Psoas muscle (tissue), 8 donors: ENCODE measurements around the gene KCNT1. TPM values are rescaled to one million over a fixed set of nuclear protein-coding genes. Genes with fewer than 3 reads are reported as not detected.

Experiments
- ATAC-seq, 4 donors: fragments of 200-7000 bp; cut with Tn5 transposase; one replicate each; pipeline ENCODE4 v1.9.1; 2020; ENCODE audit warnings: moderate library complexity in 3 of 4, mild to moderate bottlenecking in 2 of 4
- DNase-seq, 2 donors: peaks; one replicate each; pipeline ENCODE4 v3.0.0-alpha.2; 2020
- H3K27ac ChIP-seq: fragments of 200-600 bp; one replicate; pipeline ENCODE4 v1.8.0; 2022
- H3K27me3 ChIP-seq, 3 donors: fragments of 200-600 bp in 1 of 3; one replicate each; pipeline versions ENCODE4 v1.6.1 to v1.8.0; 2013 to 2022; ENCODE audit warnings: low read length in 2 of 3, mild to moderate bottlenecking in 2 of 3, moderate library complexity in 1 of 3; ENCODE audit not compliant: insufficient read depth in 3 of 3
- H3K36me3 ChIP-seq, 2 donors: fragments of 200-600 bp in 1 of 2; one replicate each; pipeline versions ENCODE4 v1.6.1 to v1.8.0; 2013 to 2022; ENCODE audit warnings: low read depth in 1 of 2, mild to moderate bottlenecking in 1 of 2, moderate library complexity in 1 of 2; ENCODE audit not compliant: insufficient read depth in 1 of 2
- H3K4me1 ChIP-seq: fragments of 200-600 bp; one replicate; pipeline ENCODE4 v1.8.0; 2022
- H3K4me3 ChIP-seq: fragments of 200-600 bp; one replicate; pipeline ENCODE4 v1.8.0; 2022; ENCODE audit warnings: mild to moderate bottlenecking
- H3K9me3 ChIP-seq: fragments of 200-600 bp; one replicate; pipeline ENCODE4 v1.8.0; 2022
- WGBS, 3 donors: extraction: QIAGEN DNeasy Blood & Tissue Kit; methylation state at CpG; one replicate each; pipeline versions ENCODE4 v1.1.6 to v1.1.7; 2013; 5-methylcytosine and 5-hydroxymethylcytosine counted together
- intact Hi-C, 2 donors: fragments of 100-400 bp; cut with DNase I; formaldehyde crosslinking; loops; one replicate each; pipeline versions ENCODE4 v1.11.0 to v1.14.2; 2022
- polyA plus RNA-seq, 3 donors: library from polyadenylated mRNA; stranded (reverse); fragments of 200-250 nt; gene quantifications; one replicate each; pipeline ENCODE4 v1.2.3, GENCODE V29; 2013
- total RNA-seq, 4 donors: library from RNA; stranded (reverse); fragmentation: NEBNext Ultra II Directional in 2 of 4; extraction: Animal tissue kit (Norgen Biotek cat#: 25700) in 2 of 4; gene quantifications; one replicate each; pipeline versions ENCODE4 v1.2.1 to v1.2.4, GENCODE V29; 2021 to 2023
- TF ChIP-seq, protein P1 (sequence below): fragments of 200-600 bp; IDR thresholded peaks from one replicate; pipeline ENCODE4 v1.8.0; 2022; ENCODE audit warnings: antibody characterized with exemption
- donor health status: healthy with polysubstance abuse.
- donor health status: DM: no; HTN: no; CAD: no; lungs with moderate emphysema.
- donor health status: Bipolar disorder and iron deficiency.
- donor health status: healthy.
- donor health status: DM: yes; HTN: yes; CAD: no.
- donor health status: DM: no; HTN: no; CAD: no.
- donor health status: DM: no; HTN: no; CAD: no.
- donor health status: DM: yes; HTN: yes; CAD: no.

Gene KCNT1
- total and polyA plus RNA-seq, 7 donors: 1.1 to 15.0 (median 10.3) TPM

DNA sequence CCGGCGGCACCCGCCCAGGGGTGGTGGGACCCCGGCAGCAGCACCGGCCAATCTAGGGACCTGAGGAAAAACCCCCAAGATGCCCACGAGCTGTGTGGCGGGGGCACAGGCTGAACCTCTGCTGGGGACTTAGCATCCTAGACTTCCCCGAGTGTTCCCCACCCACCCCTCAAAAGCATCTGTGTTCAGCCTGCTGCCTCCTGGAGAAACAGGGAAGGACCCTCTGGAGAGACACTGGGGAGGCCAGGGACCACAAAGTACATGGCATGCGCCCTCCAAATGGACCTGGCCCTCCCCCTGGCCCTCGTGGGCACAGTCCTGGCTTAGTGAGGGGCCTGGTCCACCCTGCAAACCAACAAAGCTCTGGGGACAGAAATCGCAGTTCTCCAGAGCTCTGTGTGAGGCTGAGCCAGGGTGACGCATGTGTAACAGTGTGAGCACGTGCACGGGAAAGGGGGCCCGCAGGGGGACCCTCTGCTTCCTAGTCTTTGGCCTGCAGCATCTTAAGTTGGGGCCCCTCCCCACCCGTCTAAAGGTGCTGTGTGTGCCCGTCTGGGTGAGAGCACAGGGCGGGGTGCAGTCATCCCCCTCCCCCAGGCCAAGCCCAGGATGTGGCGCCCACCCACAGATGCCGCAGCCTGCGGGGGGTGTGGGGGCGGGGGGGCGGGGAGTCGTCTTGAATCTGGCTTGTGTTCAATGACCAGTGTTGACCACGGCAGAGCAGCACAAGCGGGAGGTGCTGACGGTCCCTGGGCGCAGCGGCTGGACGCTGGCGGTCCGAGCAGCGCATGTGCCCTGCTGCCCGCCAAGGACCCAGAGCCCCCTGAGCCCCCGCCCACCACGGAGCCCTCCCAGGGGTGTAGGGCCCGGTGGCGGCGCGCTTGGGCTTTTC, 672 bp upstream of the KCNT1 start:
- ATAC-seq: no peak
- TF ChIP-seq, protein P1, sequence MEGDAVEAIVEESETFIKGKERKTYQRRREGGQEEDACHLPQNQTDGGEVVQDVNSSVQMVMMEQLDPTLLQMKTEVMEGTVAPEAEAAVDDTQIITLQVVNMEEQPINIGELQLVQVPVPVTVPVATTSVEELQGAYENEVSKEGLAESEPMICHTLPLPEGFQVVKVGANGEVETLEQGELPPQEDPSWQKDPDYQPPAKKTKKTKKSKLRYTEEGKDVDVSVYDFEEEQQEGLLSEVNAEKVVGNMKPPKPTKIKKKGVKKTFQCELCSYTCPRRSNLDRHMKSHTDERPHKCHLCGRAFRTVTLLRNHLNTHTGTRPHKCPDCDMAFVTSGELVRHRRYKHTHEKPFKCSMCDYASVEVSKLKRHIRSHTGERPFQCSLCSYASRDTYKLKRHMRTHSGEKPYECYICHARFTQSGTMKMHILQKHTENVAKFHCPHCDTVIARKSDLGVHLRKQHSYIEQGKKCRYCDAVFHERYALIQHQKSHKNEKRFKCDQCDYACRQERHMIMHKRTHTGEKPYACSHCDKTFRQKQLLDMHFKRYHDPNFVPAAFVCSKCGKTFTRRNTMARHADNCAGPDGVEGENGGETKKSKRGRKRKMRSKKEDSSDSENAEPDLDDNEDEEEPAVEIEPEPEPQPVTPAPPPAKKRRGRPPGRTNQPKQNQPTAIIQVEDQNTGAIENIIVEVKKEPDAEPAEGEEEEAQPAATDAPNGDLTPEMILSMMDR: no peak

DNA sequence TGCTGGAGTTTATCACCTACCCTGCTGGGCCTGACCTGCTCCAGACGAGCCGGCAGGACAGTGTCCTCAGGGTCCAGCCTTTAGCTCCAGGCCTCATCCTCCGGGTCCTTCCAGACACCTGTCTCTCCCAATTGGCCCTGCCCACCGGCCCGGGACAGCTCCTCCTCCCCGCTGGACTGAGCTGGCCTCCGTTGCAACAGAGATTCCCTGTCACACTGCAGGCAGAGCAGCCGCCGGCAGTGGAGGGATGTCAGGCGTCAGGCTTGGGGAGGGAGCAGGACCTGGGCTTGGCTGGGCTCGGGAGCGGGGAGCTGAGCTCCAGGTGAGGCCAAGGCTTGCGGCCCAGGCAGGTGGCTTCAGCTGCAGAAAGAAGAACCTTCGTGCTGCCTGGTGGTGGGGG, 1.7 kb downstream of the KCNT1 start:
- intact Hi-C loops: loop anchor here in 1 of 2 donors (5.0 to 10.0 kb wide), 2 partner anchors 261 to 419 kb away; partner anchors contain the start of gene UBAC1
- no peak overlapping the region for H3K27ac ChIP-seq
- WGBS, 3 donors: 42 to 47% (median 44%) methylated on average over 14 of the region's 14 CpGs

More for the DNA sequence above, 672 bp upstream of the KCNT1 start:
- Histone ChIP-seq H3K9me3 (no peaks in the 10 kb centered on the region), H3K27ac (no peak overlapping the region), H3K4me3 (peak overlapping the region; percentile 50), H3K27me3 (peaks cover 0 to 11% (median 4%) of the 10 kb centered on the region in 3 donors), H3K36me3 (no peaks in the 10 kb centered on the region), H3K4me1 (peaks cover 6% of the 10 kb centered on the region)
- no peak for DNase-seq
- intact Hi-C loops: loop anchor here in 1 of 2 donors (5.0 to 10.0 kb wide), 2 partner anchors 263 to 421 kb away; partner anchors contain the start of gene UBAC1
- WGBS, 3 donors: 26 to 33% (median 31%) methylated on average over 29 to 40 of the region's 40 CpGs

DNA sequence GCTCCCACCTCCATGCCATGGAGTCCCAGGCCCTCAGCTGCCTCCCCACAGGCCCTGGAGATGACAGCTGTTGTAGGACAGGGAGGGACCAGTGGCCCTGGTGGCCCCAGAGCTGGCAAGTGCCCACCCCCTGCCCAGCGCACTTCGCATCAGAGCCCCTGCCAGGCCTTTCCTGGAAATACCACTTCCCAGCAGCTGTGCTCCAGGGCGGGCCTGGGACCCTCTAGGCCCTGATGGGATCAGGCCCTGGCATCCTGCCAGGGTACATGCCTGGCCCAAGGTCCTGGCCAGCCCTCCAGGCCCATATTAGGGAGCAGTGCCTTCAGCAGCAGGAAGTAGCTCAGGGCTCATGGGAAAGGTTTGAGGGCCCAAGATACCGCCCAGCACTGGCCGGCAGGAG, 2.5 kb downstream of the KCNT1 start:
- no peak overlapping the region for H3K27ac ChIP-seq
- DNase-seq (no peak), ATAC-seq (peak; percentile 18 to 50 (median 30))
- intact Hi-C loops: loop anchor here in 1 of 2 donors (5.0 to 10.0 kb wide), 2 partner anchors 260 to 418 kb away; partner anchors contain the start of gene UBAC1
- H3K36me3 ChIP-seq: no peaks in the 10 kb centered on the region
- H3K27me3 ChIP-seq: peaks cover 0 to 16% (median 4%) of the 10 kb centered on the region in 3 donors
- 47 to 53% (median 47%) methylated on average over 5 of the region's 5 CpGs for WGBS, 3 donors
- TF ChIP-seq, protein P1: no peak
- no peaks in the 10 kb centered on the region for H3K9me3 ChIP-seq
- no peak overlapping the region for H3K4me3 ChIP-seq
- H3K4me1 ChIP-seq: peaks cover 6% of the 10 kb centered on the region

More for the DNA sequence above, 1.7 kb downstream of the KCNT1 start:
- no peaks in the 10 kb centered on the region for H3K9me3 ChIP-seq
- H3K36me3 ChIP-seq: no peaks in the 10 kb centered on the region
- TF ChIP-seq, protein P1: no peak
- ATAC-seq (no peak), DNase-seq (no peak)
- peaks cover 0 to 16% (median 4%) of the 10 kb centered on the region in 3 donors for H3K27me3 ChIP-seq
- H3K4me3 ChIP-seq: no peak overlapping the region
- H3K4me1 ChIP-seq: peaks cover 6% of the 10 kb centered on the region

DNA sequence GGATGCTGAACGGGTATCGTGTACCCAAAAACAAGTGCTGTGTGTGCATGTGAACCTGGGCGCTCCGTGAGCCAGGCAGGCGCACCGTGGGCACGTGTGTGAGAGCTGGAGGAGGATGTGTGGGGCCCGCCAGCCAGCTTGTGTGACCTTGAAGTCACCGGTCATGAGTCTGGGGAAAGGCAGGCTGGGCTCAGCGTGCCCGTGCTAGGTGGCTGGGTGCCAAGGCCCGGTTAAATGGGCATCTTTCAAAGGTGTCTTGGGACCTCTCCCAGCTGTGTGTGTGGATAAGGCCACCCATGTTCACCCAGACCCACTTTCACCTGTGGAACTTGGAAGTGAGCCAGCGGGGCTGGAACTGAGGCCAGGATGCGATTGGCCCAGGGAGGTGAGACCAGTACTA, 3.4 kb downstream of the KCNT1 start:
- no peak for DNase-seq
- WGBS, 3 donors: 37 to 45% (median 42%) methylated on average over 14 of the region's 14 CpGs
- Histone ChIP-seq H3K9me3 (no peaks in the 10 kb centered on the region), H3K27me3 (peaks cover 0 to 16% (median 4%) of the 10 kb centered on the region in 3 donors), H3K27ac (no peak overlapping the region), H3K4me1 (peaks cover 6% of the 10 kb centered on the region), H3K36me3 (no peaks in the 10 kb centered on the region), H3K4me3 (no peak overlapping the region)
- TF ChIP-seq, protein P1: no peak
- no peak for ATAC-seq
- intact Hi-C loops: loop anchor here in 1 of 2 donors (10.0 kb wide), 1 partner anchor 259 kb away; the partner anchor contains the start of gene UBAC1
